ENCODE measurements around the gene PRMT7. TPM values are rescaled to one million over a fixed set of nuclear protein-coding genes. Genes with fewer than 3 reads are reported as not detected.
A peak's percentile ranks its signal among the peaks of the same experiment; 100 is the strongest.

The PRMT7 gene
- polyA plus RNA-seq, 1 donor from 2014 or later, result 203 TPM

DNA sequence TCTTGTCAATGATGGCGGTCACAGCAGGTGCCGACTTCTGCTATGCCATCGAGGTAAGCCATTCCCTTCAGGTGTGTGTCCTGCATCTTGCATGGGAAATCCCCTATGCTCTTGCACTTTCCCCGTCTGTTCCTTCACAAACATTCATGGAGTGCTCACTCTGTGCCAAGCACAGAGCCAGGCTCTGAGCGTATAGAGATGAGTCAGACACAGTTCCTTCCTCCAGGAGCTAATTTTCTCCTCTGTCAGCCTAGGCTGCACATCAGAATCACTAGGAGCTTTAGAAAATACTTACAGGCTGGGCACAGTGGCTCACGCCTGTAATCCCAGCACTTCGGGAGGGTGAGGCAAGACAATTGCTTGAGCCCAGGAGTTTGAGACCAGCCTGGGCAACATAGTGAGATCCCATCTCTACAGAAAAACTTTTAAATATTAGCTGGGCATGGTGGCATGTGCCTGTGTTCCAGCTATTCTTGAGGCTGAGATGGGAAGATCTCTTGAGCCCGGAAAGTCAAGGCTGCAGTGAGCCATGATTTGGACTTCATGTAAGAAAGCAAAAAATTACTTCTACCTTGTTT lies 14.1 kb downstream of the PRMT7 start:
- no peaks in the 10 kb centered on the region for H3K9me2 ChIP-seq (ENCODE audit: insufficient read depth, low read length)
- H3K4me3 ChIP-seq (ENCODE audit: low read length), result no peak overlapping the region
- no peak overlapping the region for H3K27ac ChIP-seq (ENCODE audit: low read length)
- H3K4me2 ChIP-seq (ENCODE audit: low read length), result no peak overlapping the region
- H4K20me1 ChIP-seq (ENCODE audit: insufficient read depth), result no peaks in the 10 kb centered on the region
- H3K9ac ChIP-seq (ENCODE audit: low read length), result no peak overlapping the region
- no peaks in the 10 kb centered on the region for H3K27me3 ChIP-seq (ENCODE audit: insufficient read depth, low read depth, low read length)
- TF ChIP-seq EZH2 (IDR thresholded peaks at IDR 0.05; ENCODE audit: borderline replicate concordance, insufficient read depth, low read length, poor library complexity, severe bottlenecking) (no peak), TAF1 (IDR thresholded peaks at IDR 0.05; ENCODE audit: low read depth) (no peak), SMC3 (conservative IDR thresholded peaks at IDR 0.05; ENCODE audit: poor library complexity) (no peak), RAD21 (conservative IDR thresholded peaks at IDR 0.05) (no peak), POLR2AphosphoS5 (IDR thresholded peaks at IDR 0.05) (no peak), MXI1 (conservative IDR thresholded peaks at IDR 0.05; ENCODE audit: poor library complexity, severe bottlenecking) (no peak), EP300 (conservative IDR thresholded peaks at IDR 0.05; ENCODE audit: poor library complexity, severe bottlenecking) (no peak)
- TF ChIP-seq, protein P1, sequence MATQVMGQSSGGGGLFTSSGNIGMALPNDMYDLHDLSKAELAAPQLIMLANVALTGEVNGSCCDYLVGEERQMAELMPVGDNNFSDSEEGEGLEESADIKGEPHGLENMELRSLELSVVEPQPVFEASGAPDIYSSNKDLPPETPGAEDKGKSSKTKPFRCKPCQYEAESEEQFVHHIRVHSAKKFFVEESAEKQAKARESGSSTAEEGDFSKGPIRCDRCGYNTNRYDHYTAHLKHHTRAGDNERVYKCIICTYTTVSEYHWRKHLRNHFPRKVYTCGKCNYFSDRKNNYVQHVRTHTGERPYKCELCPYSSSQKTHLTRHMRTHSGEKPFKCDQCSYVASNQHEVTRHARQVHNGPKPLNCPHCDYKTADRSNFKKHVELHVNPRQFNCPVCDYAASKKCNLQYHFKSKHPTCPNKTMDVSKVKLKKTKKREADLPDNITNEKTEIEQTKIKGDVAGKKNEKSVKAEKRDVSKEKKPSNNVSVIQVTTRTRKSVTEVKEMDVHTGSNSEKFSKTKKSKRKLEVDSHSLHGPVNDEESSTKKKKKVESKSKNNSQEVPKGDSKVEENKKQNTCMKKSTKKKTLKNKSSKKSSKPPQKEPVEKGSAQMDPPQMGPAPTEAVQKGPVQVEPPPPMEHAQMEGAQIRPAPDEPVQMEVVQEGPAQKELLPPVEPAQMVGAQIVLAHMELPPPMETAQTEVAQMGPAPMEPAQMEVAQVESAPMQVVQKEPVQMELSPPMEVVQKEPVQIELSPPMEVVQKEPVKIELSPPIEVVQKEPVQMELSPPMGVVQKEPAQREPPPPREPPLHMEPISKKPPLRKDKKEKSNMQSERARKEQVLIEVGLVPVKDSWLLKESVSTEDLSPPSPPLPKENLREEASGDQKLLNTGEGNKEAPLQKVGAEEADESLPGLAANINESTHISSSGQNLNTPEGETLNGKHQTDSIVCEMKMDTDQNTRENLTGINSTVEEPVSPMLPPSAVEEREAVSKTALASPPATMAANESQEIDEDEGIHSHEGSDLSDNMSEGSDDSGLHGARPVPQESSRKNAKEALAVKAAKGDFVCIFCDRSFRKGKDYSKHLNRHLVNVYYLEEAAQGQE (IDR thresholded peaks at IDR 0.05; ENCODE audit: borderline replicate concordance), result no peak
- no peaks in the 10 kb centered on the region for H3F3A ChIP-seq (ENCODE audit: insufficient read depth, low read length, poor library complexity, severe bottlenecking)
- no peak overlapping the region for H2AFZ ChIP-seq (ENCODE audit: low read depth, low read length)
- H3K9me3 ChIP-seq (ENCODE audit: low read length), result no peaks in the 10 kb centered on the region
- no peaks in the 10 kb centered on the region for H3K79me2 ChIP-seq (replicated peaks; ENCODE audit: insufficient read depth, low read length)
- no peaks in the 10 kb centered on the region for H3K36me3 ChIP-seq (ENCODE audit: insufficient read depth, low read length)

DNA sequence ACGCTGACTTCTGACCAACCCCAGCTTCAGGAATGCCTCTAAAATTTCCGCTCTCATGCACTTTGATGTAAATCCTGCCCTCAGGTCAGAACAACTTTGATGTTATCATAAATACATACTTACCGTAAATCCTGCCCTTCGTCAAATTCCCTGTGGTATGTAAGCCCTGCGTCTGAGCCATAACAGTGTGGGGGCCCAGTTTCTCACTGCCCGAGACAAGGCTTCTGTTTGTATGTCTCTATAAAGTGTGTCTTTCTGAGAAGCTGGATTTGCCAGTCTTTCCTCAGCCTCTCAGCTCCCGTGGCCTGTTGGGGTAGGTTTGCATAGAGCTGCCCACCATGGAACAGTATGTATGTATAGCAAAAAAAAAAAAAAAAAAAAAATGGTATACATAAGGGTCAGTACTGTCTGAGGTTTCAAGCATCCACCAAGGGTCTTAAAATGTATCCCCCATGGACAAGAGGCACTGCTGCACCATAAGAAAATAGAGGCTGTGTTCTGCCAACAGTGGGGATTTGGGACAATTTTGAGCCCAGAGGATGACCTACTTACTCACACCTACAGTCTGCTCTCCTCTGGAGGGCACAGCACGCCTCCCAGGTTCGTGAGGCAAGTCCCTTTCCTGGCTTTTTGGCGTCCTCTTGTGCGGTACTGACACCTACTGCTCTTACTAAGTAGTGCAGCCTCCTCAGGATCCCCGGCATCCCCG lies 17.5 kb downstream of the PRMT7 start:
- Histone ChIP-seq H4K20me1 (ENCODE audit: insufficient read depth) (no peaks in the 10 kb centered on the region), H3K9me2 (ENCODE audit: insufficient read depth, low read length) (no peaks in the 10 kb centered on the region), H3F3A (ENCODE audit: insufficient read depth, low read length, poor library complexity, severe bottlenecking) (no peaks in the 10 kb centered on the region), H3K9ac (ENCODE audit: low read length) (no peak overlapping the region), H3K79me2 (replicated peaks; ENCODE audit: insufficient read depth, low read length) (no peaks in the 10 kb centered on the region), H3K27ac (ENCODE audit: low read length) (no peak overlapping the region), H3K4me3 (ENCODE audit: low read length) (no peak overlapping the region), H3K4me2 (ENCODE audit: low read length) (no peak overlapping the region), H3K27me3 (ENCODE audit: insufficient read depth, low read depth, low read length) (no peaks in the 10 kb centered on the region), H2AFZ (ENCODE audit: low read depth, low read length) (no peak overlapping the region), H3K9me3 (ENCODE audit: low read length) (no peaks in the 10 kb centered on the region), H3K36me3 (ENCODE audit: insufficient read depth, low read length) (no peaks in the 10 kb centered on the region)
- TF ChIP-seq EP300 (conservative IDR thresholded peaks at IDR 0.05; ENCODE audit: poor library complexity, severe bottlenecking) (no peak), SMC3 (conservative IDR thresholded peaks at IDR 0.05; ENCODE audit: poor library complexity) (peak; percentile 77), RAD21 (conservative IDR thresholded peaks at IDR 0.05) (peak; percentile 82)
- TF ChIP-seq, protein P2, sequence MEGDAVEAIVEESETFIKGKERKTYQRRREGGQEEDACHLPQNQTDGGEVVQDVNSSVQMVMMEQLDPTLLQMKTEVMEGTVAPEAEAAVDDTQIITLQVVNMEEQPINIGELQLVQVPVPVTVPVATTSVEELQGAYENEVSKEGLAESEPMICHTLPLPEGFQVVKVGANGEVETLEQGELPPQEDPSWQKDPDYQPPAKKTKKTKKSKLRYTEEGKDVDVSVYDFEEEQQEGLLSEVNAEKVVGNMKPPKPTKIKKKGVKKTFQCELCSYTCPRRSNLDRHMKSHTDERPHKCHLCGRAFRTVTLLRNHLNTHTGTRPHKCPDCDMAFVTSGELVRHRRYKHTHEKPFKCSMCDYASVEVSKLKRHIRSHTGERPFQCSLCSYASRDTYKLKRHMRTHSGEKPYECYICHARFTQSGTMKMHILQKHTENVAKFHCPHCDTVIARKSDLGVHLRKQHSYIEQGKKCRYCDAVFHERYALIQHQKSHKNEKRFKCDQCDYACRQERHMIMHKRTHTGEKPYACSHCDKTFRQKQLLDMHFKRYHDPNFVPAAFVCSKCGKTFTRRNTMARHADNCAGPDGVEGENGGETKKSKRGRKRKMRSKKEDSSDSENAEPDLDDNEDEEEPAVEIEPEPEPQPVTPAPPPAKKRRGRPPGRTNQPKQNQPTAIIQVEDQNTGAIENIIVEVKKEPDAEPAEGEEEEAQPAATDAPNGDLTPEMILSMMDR (IDR thresholded peaks at IDR 0.05; ENCODE audit: poor library complexity, severe bottlenecking), result peak; percentile 87
